Panc1 (cell line): ENCODE results near the gene FLVCR1. TPM values are rescaled to one million over a fixed set of nuclear protein-coding genes. Genes with fewer than 3 reads are reported as not detected.

Source experiments
- ATAC-seq: fragments of 200-7000 bp; cut with Tn5 transposase; 2 replicates; pipeline ENCODE4 v1.9.1; 2020; ENCODE audit warnings: mild to moderate bottlenecking, moderate library complexity
- BruUV-seq: library from RNA; stranded (reverse); fragments of 400-500 nt; replicated peaks from 2 replicates; lab custom pipeline; 2021; lab: Mats Ljungman, UMichigan
- CTCF ChIA-PET: fragments of 300-600 bp; sonication (Branson Sonifier 250); formaldehyde crosslinking; loops from one replicate; lab custom pipeline; 2022; ENCODE audit warnings: antibody characterized with exemption; lab: Charles Lee
- POLR2A ChIA-PET: fragments of 300-600 bp; sonication (Branson Sonifier 250); formaldehyde crosslinking; loops from one replicate; lab custom pipeline; 2022; ENCODE audit warnings: antibody characterized with exemption; lab: Charles Lee
- DNase-seq: peaks from one replicate; pipeline ENCODE4 v3.0.0-alpha.2; 2010; ENCODE audit warnings: low read depth, low spot score
- H3K27ac ChIP-seq: 2 replicates; pipeline ENCODE4 v1.5.1; 2011; ENCODE audit warnings: mild to moderate bottlenecking, low read length, inconsistent platforms
- H3K27me3 ChIP-seq: fragments of 200-500 bp; sonication (Bioruptor generic); 2 replicates; pipeline ENCODE4 v1.6.0; 2014; ENCODE audit warnings: low read length, inconsistent platforms; ENCODE audit not compliant: control insufficient read depth, insufficient read depth
- H3K36me3 ChIP-seq: fragments of 200-500 bp; sonication (Bioruptor generic); 2 replicates; pipeline ENCODE4 v1.5.1; 2014; ENCODE audit warnings: inconsistent platforms, mild to moderate bottlenecking, low read length, moderate library complexity; ENCODE audit not compliant: control insufficient read depth, insufficient read depth
- H3K4me1 ChIP-seq: 2 replicates; pipeline ENCODE4 v1.5.1; 2011; ENCODE audit warnings: inconsistent platforms, mild to moderate bottlenecking, low read length, moderate library complexity; ENCODE audit not compliant: control insufficient read depth, insufficient read depth
- H3K4me3 ChIP-seq, 2 experiments: 2 replicates each; pipeline ENCODE4 v1.5.1; 2011 to 2012; ENCODE audit warnings: low read depth in 2 of 2, low read length in 2 of 2, mild to moderate bottlenecking in 2 of 2, inconsistent platforms in 1 of 2, moderate library complexity in 1 of 2
- H3K9me3 ChIP-seq: fragments of 200-500 bp; sonication (Bioruptor generic); 2 replicates; pipeline ENCODE4 v1.5.1; 2014; ENCODE audit warnings: low read depth, mild to moderate bottlenecking, inconsistent platforms, low read length, moderate library complexity; ENCODE audit not compliant: control insufficient read depth, insufficient read depth
- CTCF ChIP-seq: fragments of 450-650 bp; IDR thresholded peaks from 2 replicates; pipeline ENCODE4 v1.5.1; 2017; ENCODE audit warnings: mild to moderate bottlenecking
- POLR2AphosphoS5 ChIP-seq: IDR thresholded peaks from 2 replicates; pipeline ENCODE4 v1.6.1; 2012; ENCODE audit warnings: mild to moderate bottlenecking, low read depth, low read length, moderate library complexity
- SIN3A ChIP-seq: IDR thresholded peaks from 2 replicates; pipeline ENCODE4 v1.6.1; 2012; ENCODE audit warnings: low read depth, mild to moderate bottlenecking, low read length, moderate library complexity, borderline replicate concordance; ENCODE audit not compliant: insufficient read depth
- TCF7L2 ChIP-seq: IDR thresholded peaks from 2 replicates; pipeline ENCODE4 v1.6.1; 2011; ENCODE audit warnings: mild to moderate bottlenecking, low read depth, low read length, inconsistent platforms
- in situ Hi-C: cut with HindIII; loops from 2 replicates; pipeline ENCODE4 v1.10.0; 2016; ENCODE audit warnings: low sequenced_read_pairs, low pct_unique_long_range_greater_than_20kb
- intact Hi-C: fragments of 100-400 bp; cut with micrococcal nuclease; formaldehyde crosslinking; loops from one replicate; pipeline ENCODE4 v1.10.0; 2022; ENCODE audit not compliant: unreplicated experiment
- total RNA-seq: library from RNA; stranded (reverse); gene quantifications from one replicate; pipeline ENCODE4 v1.2.1, GENCODE V29; 2021; ENCODE audit not compliant: unreplicated experiment
- TF ChIP-seq, protein P1 (sequence below), 2 experiments: IDR thresholded peaks; 2 replicates each; pipeline ENCODE4 v1.6.1; 2011 to 2012; ENCODE audit warnings: low read depth in 2 of 2, control low read depth in 1 of 2, low read length in 1 of 2, mild to moderate bottlenecking in 1 of 2, moderate library complexity in 1 of 2; ENCODE audit not compliant: insufficient read depth in 1 of 2

Gene FLVCR1
- total RNA-seq, 1 experiment from 2014 or later = 21.4 TPM

DNA sequence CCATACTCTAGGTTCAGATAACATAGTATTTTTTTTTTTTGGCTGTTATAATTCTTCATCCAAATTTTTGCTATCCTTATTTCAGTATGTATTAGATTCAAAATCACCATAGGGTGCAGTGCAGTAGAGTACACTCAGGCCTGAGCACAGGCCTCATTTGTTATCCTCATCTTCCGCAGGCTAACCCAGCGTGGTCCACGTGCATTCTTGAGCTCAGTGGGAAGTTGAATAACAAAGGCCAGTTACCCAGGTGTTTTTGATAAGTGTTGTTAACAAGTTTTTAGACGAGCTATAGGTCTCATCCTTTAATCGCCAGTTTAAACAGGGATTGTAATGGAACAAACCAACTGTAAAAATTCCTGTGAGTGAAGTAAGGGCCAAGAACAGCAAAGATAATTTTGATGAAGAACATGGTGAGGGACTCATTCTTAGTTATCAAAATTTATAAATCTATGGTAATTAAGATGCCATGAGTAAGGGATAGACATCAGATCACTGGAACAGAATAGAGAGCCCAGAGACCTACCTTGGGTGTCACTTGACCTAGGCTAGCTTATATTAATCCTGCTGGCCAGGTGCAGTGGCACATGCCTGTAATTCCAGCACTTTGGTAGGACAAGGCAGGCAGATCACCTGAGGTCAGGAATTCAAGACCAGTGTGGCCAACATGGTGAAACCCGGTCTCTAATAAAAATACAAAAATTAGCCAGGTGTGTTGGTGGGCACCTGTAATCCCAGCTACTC, 22.0 kb downstream of the FLVCR1 start:
- no peak overlapping the region for H3K27ac ChIP-seq
- ChIA-PET CTCF (no interaction called here), POLR2A (interaction anchor here (0.9 kb wide), 1 partner anchor 22 kb away, joined by 6 read pairs; the partner anchor contains the start of gene FLVCR1)
- no peak for DNase-seq
- peaks cover 14% of the 10 kb centered on the region for H3K36me3 ChIP-seq
- no peak for TF ChIP-seq POLR2AphosphoS5
- TF ChIP-seq CTCF = no peak
- TF ChIP-seq, protein P1, sequence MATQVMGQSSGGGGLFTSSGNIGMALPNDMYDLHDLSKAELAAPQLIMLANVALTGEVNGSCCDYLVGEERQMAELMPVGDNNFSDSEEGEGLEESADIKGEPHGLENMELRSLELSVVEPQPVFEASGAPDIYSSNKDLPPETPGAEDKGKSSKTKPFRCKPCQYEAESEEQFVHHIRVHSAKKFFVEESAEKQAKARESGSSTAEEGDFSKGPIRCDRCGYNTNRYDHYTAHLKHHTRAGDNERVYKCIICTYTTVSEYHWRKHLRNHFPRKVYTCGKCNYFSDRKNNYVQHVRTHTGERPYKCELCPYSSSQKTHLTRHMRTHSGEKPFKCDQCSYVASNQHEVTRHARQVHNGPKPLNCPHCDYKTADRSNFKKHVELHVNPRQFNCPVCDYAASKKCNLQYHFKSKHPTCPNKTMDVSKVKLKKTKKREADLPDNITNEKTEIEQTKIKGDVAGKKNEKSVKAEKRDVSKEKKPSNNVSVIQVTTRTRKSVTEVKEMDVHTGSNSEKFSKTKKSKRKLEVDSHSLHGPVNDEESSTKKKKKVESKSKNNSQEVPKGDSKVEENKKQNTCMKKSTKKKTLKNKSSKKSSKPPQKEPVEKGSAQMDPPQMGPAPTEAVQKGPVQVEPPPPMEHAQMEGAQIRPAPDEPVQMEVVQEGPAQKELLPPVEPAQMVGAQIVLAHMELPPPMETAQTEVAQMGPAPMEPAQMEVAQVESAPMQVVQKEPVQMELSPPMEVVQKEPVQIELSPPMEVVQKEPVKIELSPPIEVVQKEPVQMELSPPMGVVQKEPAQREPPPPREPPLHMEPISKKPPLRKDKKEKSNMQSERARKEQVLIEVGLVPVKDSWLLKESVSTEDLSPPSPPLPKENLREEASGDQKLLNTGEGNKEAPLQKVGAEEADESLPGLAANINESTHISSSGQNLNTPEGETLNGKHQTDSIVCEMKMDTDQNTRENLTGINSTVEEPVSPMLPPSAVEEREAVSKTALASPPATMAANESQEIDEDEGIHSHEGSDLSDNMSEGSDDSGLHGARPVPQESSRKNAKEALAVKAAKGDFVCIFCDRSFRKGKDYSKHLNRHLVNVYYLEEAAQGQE (IDR thresholded peaks at IDR 0.05; ENCODE audit: insufficient read depth in 1 of 2, low read depth in 2 of 2, low read length in 1 of 2) = no peak
- no peak for TF ChIP-seq TCF7L2
- TF ChIP-seq SIN3A = no peak
- in situ Hi-C loops = no loop called here
- no peak for ATAC-seq
- no TSS peak for BruUV-seq
- H3K4me3 ChIP-seq = no peak overlapping the region
- intact Hi-C loops = no loop called here
- no peaks in the 10 kb centered on the region for H3K4me1 ChIP-seq
- no peaks in the 10 kb centered on the region for H3K27me3 ChIP-seq
- H3K9me3 ChIP-seq = no peaks in the 10 kb centered on the region

DNA sequence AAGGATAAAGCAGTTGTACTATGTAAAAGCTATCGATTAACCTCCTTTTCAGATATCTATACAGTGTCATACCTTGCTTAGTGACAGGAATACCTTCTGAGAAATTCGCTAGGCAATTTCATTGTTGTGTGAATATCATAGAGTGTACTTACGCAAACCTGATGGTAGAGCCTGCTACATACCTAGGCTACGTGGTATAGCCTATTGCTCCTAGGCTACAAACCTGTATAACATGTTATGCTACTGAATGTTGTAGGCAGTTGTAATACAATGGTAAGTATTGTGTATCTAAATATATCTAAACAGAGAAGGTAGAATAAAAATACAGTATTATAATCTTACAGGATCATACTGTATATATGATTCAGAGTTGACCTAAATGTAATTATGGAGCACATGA, 26.5 kb downstream of the FLVCR1 start:
- TF ChIP-seq POLR2AphosphoS5 (no peak), TCF7L2 (no peak), CTCF (no peak), SIN3A (no peak)
- ChIA-PET CTCF (no interaction called here), POLR2A (no interaction called here)
- in situ Hi-C loops = no loop called here
- no peak overlapping the region for H3K27ac ChIP-seq
- no peaks in the 10 kb centered on the region for H3K9me3 ChIP-seq
- intact Hi-C loops = no loop called here
- H3K27me3 ChIP-seq = no peaks in the 10 kb centered on the region
- no TSS peak for BruUV-seq
- H3K4me1 ChIP-seq = no peaks in the 10 kb centered on the region
- no peak for ATAC-seq
- no peak overlapping the region for H3K4me3 ChIP-seq
- DNase-seq = no peak
- peaks cover 18% of the 10 kb centered on the region for H3K36me3 ChIP-seq
